Nucleus accumbens (tissue), 56 donors: Measurements from ENCODE around the gene INPP5F.
A peak's percentile ranks its signal among the peaks of the same experiment; 100 is the strongest.

ENCODE experiments used
- DNase-seq, 56 donors: peaks; one replicate each; lab custom pipeline; 2025; lab: John Stamatoyannopoulos, UW

Gene INPP5F

GRCh38 chr10:119812684-119813083, 86.8 kb downstream of the INPP5F start:
- DNase-seq = no peak

- no peak for DNase-seq
Measured at GRCh38 chr10:119815671-119816070, 89.8 kb downstream of the INPP5F start.

GRCh38 chr10:119817991-119818888, 92.4 kb downstream of the INPP5F start:
- DNase-seq = peak in 51 of 56 donors; percentile 2 to 82 (median 53)

GRCh38 chr10:119818889-119819270, 93.0 kb downstream of the INPP5F start:
- DNase-seq = peak in 1 of 56 donors; percentile 20

GRCh38 chr10:119821182-119821581, 95.3 kb downstream of the INPP5F start:
- DNase-seq = no peak

- no peak for DNase-seq
Measured at GRCh38 chr10:119824299-119824698, 98.4 kb downstream of the INPP5F start.

- DNase-seq = no peak
Measured at GRCh38 chr10:119826771-119827170, 100.9 kb downstream of the INPP5F start.

- no peak for DNase-seq
Measured at GRCh38 chr10:119827430-119827829, 101.6 kb downstream of the INPP5F start.

- DNase-seq = no peak
Measured at GRCh38 chr10:119829429-119829828, 103.6 kb downstream of the INPP5F start.

- DNase-seq = no peak
Measured at GRCh38 chr10:119830851-119831250, 105.0 kb downstream of the INPP5F start.

- peak in 1 of 56 donors; percentile 6 for DNase-seq
Measured at GRCh38 chr10:119831656-119832055, 105.8 kb downstream of the INPP5F start.

- no peak for DNase-seq
Measured at GRCh38 chr10:119832951-119833350, 107.1 kb downstream of the INPP5F start.

- no peak for DNase-seq
Measured at GRCh38 chr10:119834188-119834587, 108.3 kb downstream of the INPP5F start.

- DNase-seq = no peak
Measured at GRCh38 chr10:119845656-119846055, 119.8 kb downstream of the INPP5F start.

GRCh38 chr10:119849031-119849789, 123.4 kb downstream of the INPP5F start:
- no peak for DNase-seq

- DNase-seq = no peak
Measured at GRCh38 chr10:119849944-119850343, 124.1 kb downstream of the INPP5F start.

- DNase-seq = no peak
Measured at GRCh38 chr10:119852277-119852676, 126.4 kb downstream of the INPP5F start.

GRCh38 chr10:119852822-119853221, 127.0 kb downstream of the INPP5F start:
- DNase-seq = no peak

- no peak for DNase-seq
Measured at GRCh38 chr10:119853574-119853973, 127.7 kb downstream of the INPP5F start.

- no peak for DNase-seq
Measured at GRCh38 chr10:119858063-119858462, 132.2 kb downstream of the INPP5F start.

GRCh38 chr10:119859420-119860258, 133.8 kb downstream of the INPP5F start:
- no peak for DNase-seq
